Activated naive CD8-positive, alpha-beta T cell treated with anti-CD3 and anti-CD28 coated beads, Interleukin-2, amount 50 U/mL, for 24 hours (primary cell): ENCODE results near the gene POLRMT.

Source experiments
- ATAC-seq: fragments of 150-1000 bp; cut with Tn5 transposase; one replicate; pipeline ENCODE4 v1.10.0; 2021
- DNase-seq: peaks from one replicate; pipeline ENCODE4 v3.0.0; 2021
- H3K27ac Mint-ChIP-seq: one replicate; pipeline ENCODE4 v1.8.0; 2021; ENCODE audit warnings: mild to moderate bottlenecking, mixed read lengths
- H3K27me3 Mint-ChIP-seq: one replicate; pipeline ENCODE4 v1.8.0; 2021; ENCODE audit warnings: mixed read lengths
- H3K36me3 Mint-ChIP-seq: one replicate; pipeline ENCODE4 v1.8.0; 2021; ENCODE audit warnings: low read depth, mixed read lengths
- H3K4me1 Mint-ChIP-seq: one replicate; pipeline ENCODE4 v1.8.0; 2021; ENCODE audit warnings: mixed read lengths
- H3K4me3 Mint-ChIP-seq: one replicate; pipeline ENCODE4 v1.8.0; 2021; ENCODE audit warnings: mild to moderate bottlenecking, moderate library complexity, mixed read lengths
- H3K9me3 Mint-ChIP-seq: one replicate; pipeline ENCODE4 v1.8.0; 2021; ENCODE audit warnings: mixed read lengths

Gene POLRMT

DNA sequence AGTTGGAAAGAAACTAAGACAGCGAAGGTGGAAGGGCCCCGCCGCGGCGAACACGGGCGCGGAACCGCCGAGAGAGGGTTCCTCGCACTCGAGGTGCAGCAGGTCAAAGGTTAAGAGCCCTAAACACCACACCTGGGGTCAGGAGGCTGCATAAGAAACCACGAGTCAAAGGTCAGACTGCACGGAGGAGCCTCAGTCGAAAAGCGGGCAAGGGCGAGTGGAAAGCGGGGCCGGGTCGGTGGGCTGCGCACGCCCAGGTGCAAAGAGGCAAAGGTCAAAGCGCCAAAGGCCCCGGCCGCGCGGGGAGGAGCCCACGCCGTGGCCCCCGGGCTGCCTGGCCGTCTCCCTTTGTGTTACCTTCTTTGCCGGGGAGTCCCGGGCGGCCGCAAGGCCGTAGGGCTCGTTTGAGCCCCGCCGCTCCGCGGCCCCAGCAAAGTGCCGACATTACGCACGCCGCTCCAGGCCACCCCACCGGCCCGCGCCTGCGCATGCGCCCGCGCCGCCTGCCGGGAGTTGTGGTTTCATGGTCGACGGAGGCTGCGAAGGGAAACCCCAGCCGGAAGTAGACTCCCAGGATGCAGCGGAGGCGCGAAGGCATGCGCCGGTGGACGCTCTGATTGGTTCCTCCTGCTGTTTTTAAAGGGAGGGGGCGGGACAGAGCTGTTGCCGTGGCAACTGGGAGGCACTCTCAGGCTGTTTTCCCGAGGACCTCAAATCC is at the start of gene POLRMT:
POLRMT (minus strand) TSS at position 470 of the 718 bp plus-strand sequence; CDS start at position 445, 25 bp downstream.
- H3K27ac Mint-ChIP-seq = peak within 1 kb of the TSS; percentile 95
- no peaks in the 10 kb centered on the region for H3K9me3 Mint-ChIP-seq
- peaks cover 23% of the 10 kb centered on the region for H3K36me3 Mint-ChIP-seq
- H3K4me1 Mint-ChIP-seq = peaks cover 39% of the 10 kb centered on the region
- peak within 1 kb of the TSS; percentile 98 for H3K4me3 Mint-ChIP-seq
- peak; percentile 93 for ATAC-seq
- peaks cover 2% of the 10 kb centered on the region for H3K27me3 Mint-ChIP-seq
- DNase-seq = peak; percentile 96

DNA sequence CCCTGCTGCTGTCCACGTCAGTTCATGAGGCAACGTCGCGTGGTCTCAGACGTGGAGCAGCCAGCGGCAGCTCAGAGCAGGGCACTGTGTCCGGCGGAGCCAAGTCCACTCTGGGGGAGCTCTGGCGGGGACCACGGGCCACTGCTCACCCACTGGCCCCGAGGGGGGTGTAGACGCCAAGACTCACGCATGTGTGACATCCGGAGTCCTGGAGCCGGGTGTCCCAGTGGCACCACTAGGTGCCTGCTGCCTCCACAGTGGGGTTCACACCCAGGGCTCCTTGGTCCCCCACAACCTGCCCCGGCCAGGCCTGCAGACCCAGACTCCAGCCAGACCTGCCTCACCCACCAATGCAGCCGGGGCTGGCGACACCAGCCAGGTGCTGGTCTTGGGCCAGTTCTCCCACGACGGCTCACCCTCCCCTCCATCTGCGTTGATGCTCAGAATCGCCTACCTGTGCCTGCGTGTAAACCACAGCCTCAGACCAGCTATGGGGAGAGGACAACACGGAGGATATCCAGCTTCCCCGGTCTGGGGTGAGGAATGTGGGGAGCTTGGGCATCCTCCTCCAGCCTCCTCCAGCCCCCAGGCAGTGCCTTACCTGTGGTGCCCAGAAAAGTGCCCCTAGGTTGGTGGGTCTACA is 49.5 kb upstream of the POLRMT start:
- Mint-ChIP-seq H3K36me3 (no peaks in the 10 kb centered on the region), H3K9me3 (no peaks in the 10 kb centered on the region), H3K27me3 (no peaks in the 10 kb centered on the region), H3K27ac (no peak overlapping the region), H3K4me3 (no peak overlapping the region), H3K4me1 (peaks cover 5% of the 10 kb centered on the region)
- no peak for DNase-seq
- no peak for ATAC-seq

DNA sequence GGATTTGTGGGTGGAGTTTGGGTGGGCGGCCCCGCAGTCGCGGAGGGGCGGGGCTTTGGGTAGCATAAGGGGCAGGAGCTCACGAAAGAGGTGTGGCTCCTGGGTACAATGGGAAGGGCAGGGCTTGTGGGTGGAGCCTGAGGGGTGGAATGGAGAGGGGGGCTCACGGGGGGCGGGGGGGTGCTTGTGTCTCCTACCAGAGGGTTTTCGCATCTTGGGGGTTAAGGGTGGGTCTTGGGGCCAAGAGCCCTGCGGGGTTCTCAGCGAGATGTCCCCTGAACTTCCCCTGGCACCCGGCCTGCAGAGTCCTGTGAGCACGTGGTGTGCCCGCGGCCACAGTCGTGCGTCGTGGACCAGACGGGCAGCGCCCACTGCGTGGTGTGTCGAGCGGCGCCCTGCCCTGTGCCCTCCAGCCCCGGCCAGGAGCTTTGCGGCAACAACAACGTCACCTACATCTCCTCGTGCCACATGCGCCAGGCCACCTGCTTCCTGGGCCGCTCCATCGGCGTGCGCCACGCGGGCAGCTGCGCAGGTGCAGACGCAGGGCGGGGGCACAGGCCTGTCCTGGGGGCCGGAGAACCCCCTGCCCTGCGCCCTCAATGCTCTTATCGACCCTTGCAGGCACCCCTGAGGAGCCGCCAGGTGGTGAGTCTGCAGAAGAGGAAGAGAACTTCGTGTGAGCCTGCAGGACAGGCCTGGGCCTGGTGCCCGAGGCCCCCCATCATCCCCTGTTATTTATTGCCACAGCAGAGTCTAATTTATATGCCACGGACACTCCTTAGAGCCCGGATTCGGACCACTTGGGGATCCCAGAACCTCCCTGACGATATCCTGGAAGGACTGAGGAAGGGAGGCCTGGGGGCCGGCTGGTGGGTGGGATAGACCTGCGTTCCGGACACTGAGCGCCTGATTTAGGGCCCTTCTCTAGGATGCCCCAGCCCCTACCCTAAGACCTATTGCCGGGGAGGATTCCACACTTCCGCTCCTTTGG is 48.0 kb upstream of the POLRMT start:
- Mint-ChIP-seq H3K36me3 (no peaks in the 10 kb centered on the region), H3K27ac (peak overlapping the region; percentile 94)

DNA sequence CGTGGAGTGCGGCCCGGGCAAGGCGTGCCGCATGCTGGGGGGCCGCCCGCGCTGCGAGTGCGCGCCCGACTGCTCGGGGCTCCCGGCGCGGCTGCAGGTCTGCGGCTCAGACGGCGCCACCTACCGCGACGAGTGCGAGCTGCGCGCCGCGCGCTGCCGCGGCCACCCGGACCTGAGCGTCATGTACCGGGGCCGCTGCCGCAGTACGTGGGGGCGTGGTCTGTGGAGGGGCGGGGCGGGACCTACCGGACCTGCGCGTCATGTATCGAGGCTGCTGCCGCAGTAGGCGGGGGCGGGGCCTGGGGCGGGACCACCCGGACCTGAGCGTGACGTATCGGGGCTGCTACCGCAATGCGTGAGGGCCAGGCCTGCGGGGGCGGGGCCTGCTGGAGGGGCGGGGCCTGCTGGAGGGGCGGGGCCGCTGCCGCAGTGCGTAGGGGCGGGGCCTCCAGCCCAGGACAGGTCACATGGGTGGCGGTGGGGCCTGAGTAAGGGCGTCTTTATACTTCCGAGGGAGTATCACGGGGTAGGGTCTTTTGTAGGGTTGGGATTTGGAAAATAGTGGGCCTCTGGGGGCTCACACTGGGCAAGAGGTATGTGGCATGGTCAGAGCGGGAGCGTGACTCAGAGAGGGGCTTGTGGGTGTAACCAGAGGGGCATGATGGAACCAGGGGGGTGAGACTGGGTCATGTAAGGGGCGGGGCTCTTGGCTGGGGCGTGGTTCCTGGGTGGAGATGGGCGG is 47.1 kb upstream of the POLRMT start:
- peak; percentile 78 for ATAC-seq
- H3K27ac Mint-ChIP-seq = peak overlapping the region; percentile 94
- DNase-seq = peak; percentile 99
- H3K4me1 Mint-ChIP-seq = peaks cover 6% of the 10 kb centered on the region
- H3K4me3 Mint-ChIP-seq = peak overlapping the region; percentile 77
- no peaks in the 10 kb centered on the region for H3K9me3 Mint-ChIP-seq
- H3K36me3 Mint-ChIP-seq = no peaks in the 10 kb centered on the region
- peaks cover 7% of the 10 kb centered on the region for H3K27me3 Mint-ChIP-seq

More for the DNA sequence above, 48.0 kb upstream of the POLRMT start:
- H3K4me3 Mint-ChIP-seq = peak overlapping the region; percentile 77
- DNase-seq (peak; percentile 95), ATAC-seq (no peak)
- H3K9me3 Mint-ChIP-seq = no peaks in the 10 kb centered on the region
- peaks cover 5% of the 10 kb centered on the region for H3K4me1 Mint-ChIP-seq
- peaks cover 5% of the 10 kb centered on the region for H3K27me3 Mint-ChIP-seq

DNA sequence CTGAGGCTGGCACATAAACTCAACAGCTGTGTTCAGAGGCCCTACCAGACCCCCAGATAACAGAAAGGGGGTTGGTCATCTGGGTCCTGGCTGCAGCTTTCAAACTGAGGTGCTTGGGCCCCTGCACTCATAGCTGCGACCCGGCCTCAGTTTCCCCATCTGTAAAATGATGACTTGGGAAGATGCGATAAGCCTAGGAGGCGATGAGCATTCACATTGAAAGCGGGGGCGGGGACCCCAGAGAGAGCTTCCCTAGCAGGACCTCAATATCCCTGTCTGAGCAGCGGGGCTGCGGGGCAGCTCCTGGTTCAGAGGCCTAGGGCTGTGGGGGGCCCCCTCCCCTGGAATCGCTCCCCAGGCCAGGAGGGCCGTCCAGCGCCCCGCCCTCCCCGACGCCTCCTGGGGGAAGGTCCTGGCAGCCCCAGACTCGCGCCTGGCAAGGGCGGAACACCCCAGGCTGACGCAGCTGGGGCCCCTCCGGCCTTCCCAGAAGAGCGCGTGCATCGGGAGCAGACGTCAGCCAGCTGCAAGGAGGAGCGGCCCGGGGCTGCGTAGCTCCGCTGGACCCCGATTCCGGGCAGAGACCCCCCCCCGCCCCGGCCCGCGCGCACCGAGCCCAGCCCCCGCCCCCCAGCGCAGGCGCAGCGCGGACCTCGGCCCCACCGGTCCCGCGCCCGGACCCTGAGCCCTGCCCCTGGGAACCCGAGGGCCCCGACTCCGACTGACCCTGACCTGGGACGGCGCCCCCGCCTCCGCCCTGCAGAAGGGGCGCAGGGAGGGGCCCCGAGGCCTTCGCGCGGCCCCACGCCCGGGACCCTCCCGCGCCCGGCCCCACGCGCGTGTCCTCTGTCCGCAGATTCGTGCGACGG is 46.3 kb upstream of the POLRMT start:
- ATAC-seq = peak; percentile 16
- H3K27ac Mint-ChIP-seq = peak overlapping the region; percentile 94
- DNase-seq = peak; percentile 55
- peaks cover 11% of the 10 kb centered on the region for H3K4me1 Mint-ChIP-seq
- peaks cover 14% of the 10 kb centered on the region for H3K27me3 Mint-ChIP-seq
- no peaks in the 10 kb centered on the region for H3K36me3 Mint-ChIP-seq
- H3K9me3 Mint-ChIP-seq = no peaks in the 10 kb centered on the region
- peak overlapping the region; percentile 71 for H3K4me3 Mint-ChIP-seq

DNA sequence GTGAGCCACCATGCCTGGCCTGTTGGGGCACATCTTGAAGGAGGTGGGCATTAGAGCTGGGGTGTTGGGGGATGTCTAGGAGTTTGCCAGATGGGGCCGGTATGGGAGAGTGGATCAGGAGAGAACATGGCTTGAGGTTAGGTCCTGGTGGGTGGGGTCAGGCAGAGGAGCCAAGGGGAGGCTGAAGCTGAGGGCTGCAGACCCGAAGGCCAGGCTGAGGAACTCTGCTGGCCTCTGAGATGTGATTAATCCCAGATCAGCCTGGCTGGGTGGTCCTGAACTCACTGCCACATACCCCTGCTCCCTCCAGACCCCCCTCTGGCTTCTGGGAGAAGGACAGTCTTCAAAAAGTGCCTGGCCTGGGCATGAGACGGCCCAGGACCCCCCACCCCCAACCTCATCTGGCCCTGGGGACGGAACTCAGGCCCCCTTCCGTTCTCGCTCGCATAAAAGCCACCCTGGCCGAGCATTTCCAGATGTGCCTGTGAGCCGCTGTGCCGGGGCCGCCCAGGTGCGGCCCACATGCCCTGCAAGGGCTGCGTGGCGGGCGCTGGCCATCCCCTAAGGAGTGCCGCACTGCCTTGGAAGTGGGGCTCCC is 45.6 kb upstream of the POLRMT start:
- Mint-ChIP-seq H3K9me3 (no peaks in the 10 kb centered on the region), H3K4me1 (peaks cover 11% of the 10 kb centered on the region), H3K27me3 (peaks cover 15% of the 10 kb centered on the region), H3K27ac (no peak overlapping the region), H3K4me3 (peak overlapping the region; percentile 71), H3K36me3 (no peaks in the 10 kb centered on the region)
- ATAC-seq (no peak), DNase-seq (no peak)

DNA sequence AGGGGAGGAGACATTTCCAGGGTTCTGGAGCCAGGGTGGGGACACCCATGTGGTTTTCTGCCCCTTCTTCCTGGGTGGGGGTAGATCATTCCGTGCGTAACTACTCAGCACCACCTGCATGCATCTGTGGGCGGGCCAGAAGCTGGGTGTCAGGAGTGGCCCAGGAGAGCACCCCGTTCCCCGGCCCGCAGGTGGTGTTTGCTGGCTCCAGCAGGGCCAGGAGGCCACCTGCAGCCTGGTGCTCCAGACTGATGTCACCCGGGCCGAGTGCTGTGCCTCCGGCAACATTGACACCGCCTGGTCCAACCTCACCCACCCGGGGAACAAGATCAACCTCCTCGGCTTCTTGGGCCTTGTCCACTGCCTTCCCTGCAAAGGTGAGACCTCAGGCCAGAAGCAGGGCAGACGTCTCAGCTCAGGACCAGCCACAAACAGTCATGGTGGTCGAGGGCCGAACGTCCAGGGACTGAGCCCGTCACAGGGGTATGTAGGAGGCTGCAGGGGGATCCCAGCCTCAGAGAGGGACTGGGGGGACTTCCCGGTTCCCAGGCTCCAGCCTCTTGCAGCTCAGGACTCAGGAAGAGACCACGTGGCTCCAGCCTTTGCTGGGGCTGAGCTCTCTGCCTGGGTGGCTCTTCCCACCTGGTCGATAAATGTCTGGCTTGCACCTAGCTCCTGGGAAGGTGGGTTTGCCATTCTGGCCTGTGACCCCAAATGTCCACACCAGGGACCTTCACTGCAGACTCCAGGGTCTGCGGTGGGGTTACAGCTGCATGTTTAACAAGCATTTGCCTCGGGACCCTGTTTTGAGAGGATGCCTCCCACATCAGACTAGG is 44.5 kb upstream of the POLRMT start:
- H3K36me3 Mint-ChIP-seq = no peaks in the 10 kb centered on the region
- no peak overlapping the region for H3K4me3 Mint-ChIP-seq
- H3K27ac Mint-ChIP-seq = no peak overlapping the region
- H3K27me3 Mint-ChIP-seq = peaks cover 18% of the 10 kb centered on the region
- no peak for DNase-seq
- peaks cover 11% of the 10 kb centered on the region for H3K4me1 Mint-ChIP-seq
- ATAC-seq = no peak
- no peaks in the 10 kb centered on the region for H3K9me3 Mint-ChIP-seq

DNA sequence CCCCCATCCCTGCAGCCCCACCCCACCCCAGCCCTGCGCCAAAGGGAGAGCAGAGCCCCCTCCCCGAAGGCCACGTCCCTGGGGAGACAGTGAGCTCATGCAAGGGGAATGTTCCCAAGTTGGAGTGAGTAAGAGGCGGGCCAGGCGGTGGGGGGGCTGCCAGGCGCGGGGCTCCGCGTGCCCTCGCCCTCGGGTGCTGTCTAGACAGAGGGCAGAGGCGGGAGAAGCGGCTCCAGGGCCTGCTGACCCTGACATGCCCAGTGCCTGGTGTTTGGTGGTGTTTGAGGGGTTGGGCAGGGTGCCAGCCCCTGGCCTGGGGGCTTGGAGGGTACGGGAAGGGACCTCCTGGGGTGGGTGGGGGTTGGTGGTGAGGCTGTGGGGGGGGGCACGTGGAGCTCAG is 43.9 kb upstream of the POLRMT start:
- Mint-ChIP-seq H3K36me3 (no peaks in the 10 kb centered on the region), H3K9me3 (no peaks in the 10 kb centered on the region), H3K27ac (no peak overlapping the region), H3K4me1 (peaks cover 11% of the 10 kb centered on the region), H3K27me3 (peaks cover 18% of the 10 kb centered on the region), H3K4me3 (no peak overlapping the region)
- DNase-seq (no peak), ATAC-seq (no peak)

DNA sequence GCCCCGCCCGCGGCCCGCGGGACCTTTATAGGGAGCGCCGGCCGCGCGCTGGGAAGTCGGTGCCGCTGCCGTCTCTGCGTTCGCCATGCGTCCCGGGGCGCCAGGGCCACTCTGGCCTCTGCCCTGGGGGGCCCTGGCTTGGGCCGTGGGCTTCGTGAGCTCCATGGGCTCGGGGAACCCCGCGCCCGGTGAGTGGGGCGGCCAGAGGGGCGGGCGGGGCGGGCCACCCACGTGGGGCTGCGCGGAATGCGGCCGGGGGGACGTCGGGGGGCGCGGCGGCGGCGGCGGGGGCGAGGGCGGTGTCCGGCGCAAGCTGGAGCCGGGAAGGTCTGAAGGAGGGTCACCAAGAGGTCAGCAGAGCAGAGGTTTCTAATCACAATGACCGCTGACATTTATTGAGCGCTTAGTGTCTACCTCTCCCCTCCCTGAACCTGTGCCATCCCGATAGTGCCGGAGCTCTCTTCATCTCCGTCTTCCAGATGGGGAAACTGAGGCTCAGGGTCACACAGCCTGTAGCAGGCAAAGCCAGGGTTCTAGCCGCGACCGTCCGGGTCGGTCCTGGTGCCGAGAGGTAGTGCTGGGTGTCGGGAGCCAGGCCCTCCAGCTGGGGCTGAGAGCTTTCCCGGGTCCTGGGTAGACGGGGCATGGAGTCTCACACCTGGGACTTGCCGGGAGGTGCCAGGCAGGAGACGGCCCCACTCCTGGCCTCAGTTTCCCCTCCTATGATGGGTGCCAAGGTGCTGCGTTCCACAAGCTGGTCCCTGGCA is 43.2 kb upstream of the POLRMT start, which contains the start of gene FSTL3:
FSTL3 (plus strand) TSS at position 54 of the 767 bp plus-strand sequence; CDS start at position 86, 32 bp downstream.
- ATAC-seq = no peak
- H3K27me3 Mint-ChIP-seq = peaks cover 19% of the 10 kb centered on the region
- no peak for DNase-seq
- no peak within 1 kb of the TSS for H3K4me3 Mint-ChIP-seq
- H3K9me3 Mint-ChIP-seq = no peaks in the 10 kb centered on the region
- peaks cover 11% of the 10 kb centered on the region for H3K4me1 Mint-ChIP-seq
- no peaks in the 10 kb centered on the region for H3K36me3 Mint-ChIP-seq
- peak within 1 kb of the TSS; percentile 64 for H3K27ac Mint-ChIP-seq

DNA sequence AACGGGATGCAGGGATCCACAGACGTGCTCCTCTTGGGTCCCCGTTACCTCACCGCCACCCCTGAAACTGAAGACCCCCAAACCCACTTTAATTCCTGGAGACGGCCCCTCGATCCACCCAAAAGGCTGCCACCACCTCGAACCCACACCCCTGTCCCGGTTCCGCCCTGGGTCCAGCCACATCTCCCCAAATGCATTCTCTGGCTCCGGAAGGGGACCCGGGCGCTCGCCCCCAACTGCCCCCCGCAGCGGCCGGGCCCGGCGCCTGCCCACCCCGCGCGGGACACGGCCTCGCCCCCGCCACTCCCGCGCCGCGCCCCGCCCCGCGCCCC is 42.6 kb upstream of the POLRMT start:
- Mint-ChIP-seq H3K27me3 (peaks cover 19% of the 10 kb centered on the region), H3K27ac (no peak overlapping the region), H3K36me3 (no peaks in the 10 kb centered on the region), H3K9me3 (no peaks in the 10 kb centered on the region), H3K4me3 (no peak overlapping the region), H3K4me1 (peaks cover 11% of the 10 kb centered on the region)
- DNase-seq = no peak
- no peak for ATAC-seq

DNA sequence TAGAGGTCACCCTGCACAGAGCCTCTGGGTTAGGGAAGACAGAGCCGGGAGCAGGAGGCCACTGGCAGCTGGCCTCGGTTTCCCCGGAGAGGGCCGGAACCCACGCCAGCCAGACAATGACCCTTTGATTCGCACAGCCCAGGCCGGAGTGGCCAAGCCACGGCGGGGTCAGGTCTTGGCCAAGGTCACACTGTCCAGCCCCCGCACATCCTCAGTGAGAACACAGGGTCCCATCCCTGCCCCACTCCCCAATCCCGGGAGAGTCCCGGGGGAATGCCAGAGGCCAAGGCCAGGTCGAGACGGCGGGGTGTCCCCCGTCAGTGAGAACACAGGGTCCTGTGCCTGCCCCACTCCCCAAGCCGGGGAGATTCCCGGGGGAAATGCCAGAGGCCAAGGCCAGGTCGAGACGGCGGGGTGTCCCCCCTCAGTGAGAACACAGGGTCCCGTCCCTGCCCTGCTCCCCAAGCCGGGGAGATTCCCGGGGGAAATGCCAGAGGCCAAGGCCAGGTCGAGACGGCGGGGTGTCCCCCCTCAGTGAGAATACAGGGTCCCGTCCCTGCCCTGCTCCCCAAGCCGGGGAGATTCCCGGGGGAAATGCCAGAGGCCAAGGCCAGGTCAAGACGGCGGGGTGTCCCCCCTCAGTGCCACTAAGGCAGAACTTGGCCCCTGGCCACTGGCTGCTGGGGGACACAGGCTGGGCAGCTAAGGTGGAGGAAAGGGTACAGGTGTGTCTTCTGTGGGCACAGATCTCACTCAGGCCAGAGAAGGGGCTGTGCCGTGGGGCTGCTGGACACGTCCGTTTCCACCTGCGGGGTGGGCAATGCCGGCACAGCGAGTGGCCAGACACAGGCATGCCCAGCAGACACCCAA is 41.2 kb upstream of the POLRMT start:
- peaks cover 19% of the 10 kb centered on the region for H3K27me3 Mint-ChIP-seq

More for the DNA sequence above, 41.2 kb upstream of the POLRMT start:
- peaks cover 11% of the 10 kb centered on the region for H3K4me1 Mint-ChIP-seq
- no peak for DNase-seq
- H3K9me3 Mint-ChIP-seq = no peaks in the 10 kb centered on the region
- H3K4me3 Mint-ChIP-seq = no peak overlapping the region
- no peak overlapping the region for H3K27ac Mint-ChIP-seq
- ATAC-seq = no peak
- no peaks in the 10 kb centered on the region for H3K36me3 Mint-ChIP-seq
